GM12878 (cell line): ENCODE data around the gene TTLL7.

ENCODE experiments used
- EZH2 ChIP-seq: IDR thresholded peaks from 2 replicates; pipeline ENCODE4 v1.6.1; 2012; ENCODE audit warnings: low read depth, mild to moderate bottlenecking, control low read depth, inconsistent platforms, low read length, borderline replicate concordance; ENCODE audit not compliant: control insufficient read depth
- FOXK2 ChIP-seq: fragments of 450-650 bp; IDR thresholded peaks from 2 replicates; pipeline ENCODE4 v1.6.1; 2017; ENCODE audit warnings: mild to moderate bottlenecking, moderate library complexity
- FOXM1 ChIP-seq: IDR thresholded peaks from 2 replicates; pipeline ENCODE4 v1.6.1; 2012; ENCODE audit warnings: low read depth, mild to moderate bottlenecking, inconsistent platforms, low read length, moderate library complexity
- NBN ChIP-seq: fragments of 450-650 bp; IDR thresholded peaks from 2 replicates; pipeline ENCODE4 v1.6.1; 2016
- NFXL1 ChIP-seq: fragments of 450-650 bp; IDR thresholded peaks from 2 replicates; pipeline ENCODE4 v1.6.1; 2017; ENCODE audit warnings: antibody characterized with exemption, mild to moderate bottlenecking, borderline replicate concordance
- POLR2AphosphoS2 ChIP-seq: IDR thresholded peaks from 2 replicates; pipeline ENCODE4 v1.6.1; 2011; ENCODE audit warnings: low read depth, mild to moderate bottlenecking, low read length, improper control_type of control experiment, moderate library complexity
- RAD21 ChIP-seq: IDR thresholded peaks from 2 replicates; pipeline ENCODE4 v1.6.1; 2011; ENCODE audit warnings: mild to moderate bottlenecking, low read depth, low read length, moderate library complexity; ENCODE audit not compliant: insufficient read depth
- SUZ12 ChIP-seq: fragments of 200-600 bp; sonication (generic); IDR thresholded peaks from one replicate; pipeline ENCODE4 v1.6.1; 2018; ENCODE audit warnings: antibody characterized with exemption, mild to moderate bottlenecking; ENCODE audit not compliant: unreplicated experiment
- TCF12 ChIP-seq: IDR thresholded peaks from 2 replicates; pipeline ENCODE4 v1.6.1; 2011; ENCODE audit warnings: low read depth, mild to moderate bottlenecking, low read length
- TF ChIP-seq, protein P1 (sequence below): fragments of 450-650 bp; formaldehyde crosslinking; IDR thresholded peaks from 2 replicates; pipeline ENCODE4 v1.4.0; 2022; ENCODE audit warnings: mild to moderate bottlenecking, moderate library complexity
- TF ChIP-seq, protein P2 (sequence below): IDR thresholded peaks from 2 replicates; pipeline ENCODE4 v1.6.1; 2012; ENCODE audit warnings: improper control_type of control experiment, low read depth, low read length; ENCODE audit not compliant: insufficient replicate concordance

- no peak for TF ChIP-seq FOXK2
- TF ChIP-seq, protein P1, sequence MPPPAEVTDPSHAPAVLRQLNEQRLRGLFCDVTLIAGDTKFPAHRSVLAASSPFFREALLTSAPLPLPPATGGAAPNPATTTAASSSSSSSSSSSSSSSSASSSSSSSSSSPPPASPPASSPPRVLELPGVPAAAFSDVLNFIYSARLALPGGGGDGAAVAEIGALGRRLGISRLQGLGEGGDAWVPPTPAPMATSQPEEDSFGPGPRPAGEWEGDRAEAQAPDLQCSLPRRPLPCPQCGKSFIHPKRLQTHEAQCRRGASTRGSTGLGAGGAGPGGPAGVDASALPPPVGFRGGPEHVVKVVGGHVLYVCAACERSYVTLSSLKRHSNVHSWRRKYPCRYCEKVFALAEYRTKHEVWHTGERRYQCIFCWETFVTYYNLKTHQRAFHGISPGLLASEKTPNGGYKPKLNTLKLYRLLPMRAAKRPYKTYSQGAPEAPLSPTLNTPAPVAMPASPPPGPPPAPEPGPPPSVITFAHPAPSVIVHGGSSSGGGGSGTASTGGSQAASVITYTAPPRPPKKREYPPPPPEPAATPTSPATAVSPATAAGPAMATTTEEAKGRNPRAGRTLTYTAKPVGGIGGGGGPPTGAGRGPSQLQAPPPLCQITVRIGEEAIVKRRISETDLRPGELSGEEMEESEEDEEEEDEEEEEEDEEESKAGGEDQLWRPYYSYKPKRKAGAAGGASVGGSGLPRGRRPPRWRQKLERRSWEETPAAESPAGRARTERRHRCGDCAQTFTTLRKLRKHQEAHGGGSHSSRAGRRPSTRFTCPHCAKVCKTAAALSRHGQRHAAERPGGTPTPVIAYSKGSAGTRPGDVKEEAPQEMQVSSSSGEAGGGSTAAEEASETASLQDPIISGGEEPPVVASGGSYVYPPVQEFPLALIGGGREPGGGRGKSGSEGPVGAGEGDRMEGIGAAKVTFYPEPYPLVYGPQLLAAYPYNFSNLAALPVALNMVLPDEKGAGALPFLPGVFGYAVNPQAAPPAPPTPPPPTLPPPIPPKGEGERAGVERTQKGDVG (CRISPR knock-in tag): no peak
- no peak for TF ChIP-seq NBN
- TF ChIP-seq FOXM1: no peak
- TF ChIP-seq TCF12: no peak
- TF ChIP-seq EZH2: no peak
- no peak for TF ChIP-seq POLR2AphosphoS2
- no peak for TF ChIP-seq RAD21
- TF ChIP-seq SUZ12: no peak
- TF ChIP-seq, protein P2, sequence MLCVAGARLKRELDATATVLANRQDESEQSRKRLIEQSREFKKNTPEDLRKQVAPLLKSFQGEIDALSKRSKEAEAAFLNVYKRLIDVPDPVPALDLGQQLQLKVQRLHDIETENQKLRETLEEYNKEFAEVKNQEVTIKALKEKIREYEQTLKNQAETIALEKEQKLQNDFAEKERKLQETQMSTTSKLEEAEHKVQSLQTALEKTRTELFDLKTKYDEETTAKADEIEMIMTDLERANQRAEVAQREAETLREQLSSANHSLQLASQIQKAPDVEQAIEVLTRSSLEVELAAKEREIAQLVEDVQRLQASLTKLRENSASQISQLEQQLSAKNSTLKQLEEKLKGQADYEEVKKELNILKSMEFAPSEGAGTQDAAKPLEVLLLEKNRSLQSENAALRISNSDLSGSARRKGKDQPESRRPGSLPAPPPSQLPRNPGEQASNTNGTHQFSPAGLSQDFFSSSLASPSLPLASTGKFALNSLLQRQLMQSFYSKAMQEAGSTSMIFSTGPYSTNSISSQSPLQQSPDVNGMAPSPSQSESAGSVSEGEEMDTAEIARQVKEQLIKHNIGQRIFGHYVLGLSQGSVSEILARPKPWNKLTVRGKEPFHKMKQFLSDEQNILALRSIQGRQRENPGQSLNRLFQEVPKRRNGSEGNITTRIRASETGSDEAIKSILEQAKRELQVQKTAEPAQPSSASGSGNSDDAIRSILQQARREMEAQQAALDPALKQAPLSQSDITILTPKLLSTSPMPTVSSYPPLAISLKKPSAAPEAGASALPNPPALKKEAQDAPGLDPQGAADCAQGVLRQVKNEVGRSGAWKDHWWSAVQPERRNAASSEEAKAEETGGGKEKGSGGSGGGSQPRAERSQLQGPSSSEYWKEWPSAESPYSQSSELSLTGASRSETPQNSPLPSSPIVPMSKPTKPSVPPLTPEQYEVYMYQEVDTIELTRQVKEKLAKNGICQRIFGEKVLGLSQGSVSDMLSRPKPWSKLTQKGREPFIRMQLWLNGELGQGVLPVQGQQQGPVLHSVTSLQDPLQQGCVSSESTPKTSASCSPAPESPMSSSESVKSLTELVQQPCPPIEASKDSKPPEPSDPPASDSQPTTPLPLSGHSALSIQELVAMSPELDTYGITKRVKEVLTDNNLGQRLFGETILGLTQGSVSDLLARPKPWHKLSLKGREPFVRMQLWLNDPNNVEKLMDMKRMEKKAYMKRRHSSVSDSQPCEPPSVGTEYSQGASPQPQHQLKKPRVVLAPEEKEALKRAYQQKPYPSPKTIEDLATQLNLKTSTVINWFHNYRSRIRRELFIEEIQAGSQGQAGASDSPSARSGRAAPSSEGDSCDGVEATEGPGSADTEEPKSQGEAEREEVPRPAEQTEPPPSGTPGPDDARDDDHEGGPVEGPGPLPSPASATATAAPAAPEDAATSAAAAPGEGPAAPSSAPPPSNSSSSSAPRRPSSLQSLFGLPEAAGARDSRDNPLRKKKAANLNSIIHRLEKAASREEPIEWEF: no peak
- no peak for TF ChIP-seq NFXL1
Measured at GRCh38 chr1:83959824-83960498, 39.0 kb downstream of the TTLL7 start.
